Uterus (tissue), 4 donors: Measurements from ENCODE around the gene SNX13. TPM values are rescaled to one million over a fixed set of nuclear protein-coding genes. Genes with fewer than 3 reads are reported as not detected.

Experiments used
- DNase-seq, 2 donors: peaks; one replicate each; pipeline ENCODE4 v3.0.0-alpha.2; 2019 to 2020
- H3K27ac ChIP-seq, 2 donors: fragments of 200-600 bp; sonication (generic); 1 replicate in 1 of 2; 2 replicates in 1 of 2; pipeline ENCODE4 v1.5.1; 2016 to 2018
- H3K27me3 ChIP-seq, 2 donors: fragments of 200-600 bp; sonication (generic); one replicate each; pipeline ENCODE4 v1.5.1; 2018 to 2019; ENCODE audit warnings: control low read depth in 1 of 2
- H3K36me3 ChIP-seq, 2 donors: fragments of 200-600 bp; sonication (generic); one replicate each; pipeline ENCODE4 v1.5.1; 2019; ENCODE audit warnings: control low read depth in 1 of 2
- H3K4me1 ChIP-seq, 2 donors: fragments of 200-600 bp; sonication (generic); one replicate each; pipeline ENCODE4 v1.5.1; 2018 to 2019; ENCODE audit warnings: control low read depth in 1 of 2
- H3K4me3 ChIP-seq, 2 donors: fragments of 200-600 bp; sonication (generic); 1 replicate in 1 of 2; 2 replicates in 1 of 2; pipeline ENCODE4 v1.5.1; 2018 to 2019; ENCODE audit warnings: mild to moderate bottlenecking in 1 of 2
- H3K9me3 ChIP-seq, 2 donors: fragments of 200-600 bp; sonication (generic); one replicate each; pipeline ENCODE4 v1.5.1; 2019; ENCODE audit warnings: control low read depth in 1 of 2
- CTCF ChIP-seq, 4 experiments: fragments of 200-600 bp in 2 of 4; fragments of 450-650 bp in 2 of 4; sonication (generic) in 2 of 4; IDR thresholded peaks; one replicate each; pipeline ENCODE4 v1.5.1; 2016 to 2019; ENCODE audit warnings: antibody characterized with exemption in 4 of 4, mild to moderate bottlenecking in 2 of 4, moderate library complexity in 1 of 4
- POLR2A ChIP-seq, 2 donors: fragments of 450-650 bp; IDR thresholded peaks; one replicate each; pipeline ENCODE4 v1.6.1; 2016; ENCODE audit warnings: antibody characterized with exemption in 2 of 2, mild to moderate bottlenecking in 1 of 2, moderate library complexity in 1 of 2
- intact Hi-C: fragments of 100-400 bp; cut with DNase I; formaldehyde crosslinking; loops from one replicate; pipeline ENCODE4 v1.15.1; 2023; ENCODE audit warnings: low total_unique reads
- total RNA-seq, 4 donors: library from RNA; depleted of rRNA in 3 of 4; stranded (reverse); fragments of >200 nt in 3 of 4; gene quantifications; one replicate each; pipeline versions ENCODE4 v1.1.0 to v1.2.4, GENCODE V29; 2014 to 2023
- donor health status: DM: yes; HTN: yes; CAD: no.

SNX13 gene
- total RNA-seq, 4 donors from 2014 or later = 26.9 to 222 (median 91.2) TPM

DNA sequence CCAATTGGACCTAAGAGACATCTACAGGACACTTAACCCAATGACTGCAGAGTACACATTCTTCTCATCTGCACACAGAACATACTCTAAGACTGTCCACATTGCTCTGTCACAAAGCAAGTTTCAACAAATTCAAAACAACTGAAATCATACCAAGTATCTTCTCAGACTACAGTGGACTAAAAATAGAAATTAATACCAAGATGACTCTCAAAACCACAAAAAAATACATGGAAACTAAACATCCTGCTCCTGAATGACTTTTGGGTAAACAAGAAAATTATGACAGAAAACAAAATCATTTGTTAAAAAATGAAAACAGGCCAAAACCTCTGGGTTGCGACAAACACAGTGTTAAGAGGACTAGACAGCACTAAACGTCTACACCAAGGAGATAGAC is 24.5 kb downstream of the SNX13 start:
- H3K4me1 ChIP-seq = no peaks in the 10 kb centered on the region
- no peak overlapping the region for H3K4me3 ChIP-seq
- DNase-seq = no peak
- H3K27ac ChIP-seq = no peak overlapping the region
- H3K36me3 ChIP-seq = no peaks in the 10 kb centered on the region
- no peak for TF ChIP-seq CTCF (IDR thresholded peaks at IDR 0.05)
- no peak for TF ChIP-seq POLR2A (IDR thresholded peaks at IDR 0.05)
- intact Hi-C loops = no loop called here
- H3K9me3 ChIP-seq = peaks cover 0 to 7% of the 10 kb centered on the region in 2 donors
- no peaks in the 10 kb centered on the region for H3K27me3 ChIP-seq

- Histone ChIP-seq H3K36me3 (no peaks in the 10 kb centered on the region), H3K4me1 (no peaks in the 10 kb centered on the region), H3K27me3 (no peaks in the 10 kb centered on the region), H3K4me3 (no peak overlapping the region), H3K27ac (no peak overlapping the region), H3K9me3 (peaks cover 0 to 7% of the 10 kb centered on the region in 2 donors)
- intact Hi-C loops = no loop called here
- TF ChIP-seq POLR2A (IDR thresholded peaks at IDR 0.05) = no peak
- no peak for TF ChIP-seq CTCF (IDR thresholded peaks at IDR 0.05)
- DNase-seq = no peak
These were observed 25.1 kb downstream of the SNX13 start for GRCh38 chr7:17915168-17915567.

DNA sequence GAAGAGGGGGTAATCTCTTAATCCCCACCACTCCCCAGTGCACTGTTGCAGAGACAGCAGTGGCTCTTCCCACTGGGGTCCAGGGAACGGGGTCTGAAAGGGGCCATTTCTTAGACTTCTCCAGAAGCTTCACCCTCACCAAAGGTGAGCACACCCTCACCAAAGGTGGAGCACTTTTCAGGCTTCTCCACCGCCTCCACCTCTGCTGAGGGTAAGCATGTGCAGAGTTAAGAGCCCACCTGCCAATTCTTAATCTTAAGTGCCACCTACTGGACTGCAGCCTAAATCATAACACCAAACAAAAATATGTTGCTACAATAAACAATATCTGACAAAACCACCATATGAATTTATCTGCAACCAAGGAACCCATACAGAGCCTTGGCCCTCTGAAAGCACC is 27.0 kb downstream of the SNX13 start:
- TF ChIP-seq POLR2A (IDR thresholded peaks at IDR 0.05) (no peak), CTCF (IDR thresholded peaks at IDR 0.05) (no peak)
- Histone ChIP-seq H3K9me3 (peaks cover 0 to 7% of the 10 kb centered on the region in 2 donors), H3K27me3 (no peaks in the 10 kb centered on the region), H3K36me3 (no peaks in the 10 kb centered on the region), H3K4me1 (no peaks in the 10 kb centered on the region), H3K27ac (no peak overlapping the region), H3K4me3 (no peak overlapping the region)
- intact Hi-C loops = no loop called here
- no peak for DNase-seq

- DNase-seq = no peak
- TF ChIP-seq POLR2A (IDR thresholded peaks at IDR 0.05) = no peak
- TF ChIP-seq CTCF (IDR thresholded peaks at IDR 0.05) = no peak
These were observed 27.6 kb downstream of the SNX13 start for GRCh38 chr7:17912536-17913235.

DNA sequence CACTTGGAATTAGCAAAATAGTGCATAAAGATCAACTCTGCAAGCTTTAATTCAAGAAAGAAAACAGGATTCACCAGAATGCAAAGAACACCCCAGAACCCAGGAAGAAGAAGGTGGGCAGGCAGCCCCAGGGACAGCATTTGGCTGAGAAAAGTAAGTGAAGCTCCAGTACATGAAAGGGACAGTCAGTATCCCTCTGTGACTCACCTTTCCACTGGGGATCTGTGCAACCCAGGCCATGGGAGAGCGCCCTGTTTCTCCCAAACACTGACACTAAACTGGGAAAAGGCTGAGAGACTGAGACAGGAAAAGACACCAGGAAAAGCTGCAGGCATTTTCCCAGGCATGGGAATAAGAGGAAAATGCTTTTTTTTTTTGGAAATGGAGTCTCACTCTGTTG is 28.2 kb downstream of the SNX13 start:
- Histone ChIP-seq H3K27me3 (no peaks in the 10 kb centered on the region), H3K27ac (no peak overlapping the region), H3K9me3 (peaks cover 0 to 7% of the 10 kb centered on the region in 2 donors), H3K4me1 (no peaks in the 10 kb centered on the region), H3K4me3 (no peak overlapping the region), H3K36me3 (no peaks in the 10 kb centered on the region)
- no peak for TF ChIP-seq POLR2A (IDR thresholded peaks at IDR 0.05)
- TF ChIP-seq CTCF (IDR thresholded peaks at IDR 0.05) = no peak
- intact Hi-C loops = no loop called here
- no peak for DNase-seq

More at GRCh38 chr7:17912536-17913235, 27.6 kb downstream of the SNX13 start:
- Histone ChIP-seq H3K4me3 (no peak overlapping the region), H3K4me1 (no peaks in the 10 kb centered on the region), H3K36me3 (no peaks in the 10 kb centered on the region), H3K27ac (no peak overlapping the region), H3K9me3 (peaks cover 0 to 7% of the 10 kb centered on the region in 2 donors), H3K27me3 (no peaks in the 10 kb centered on the region)
- intact Hi-C loops = no loop called here
